IMR-90 (cell line): ENCODE results near the gene RBM39. TPM values are rescaled to one million over a fixed set of nuclear protein-coding genes. Genes with fewer than 3 reads are reported as not detected.

Experiments used
- ATAC-seq: fragments of 200-7000 bp; cut with Tn5 transposase; 2 replicates; pipeline ENCODE4 v1.9.1; 2020; ENCODE audit warnings: low read depth, mild to moderate bottlenecking, moderate library complexity
- BruUV-seq: library from RNA; stranded (reverse); fragments of 400-500 nt; replicated peaks from 2 replicates; lab custom pipeline; 2021; lab: Mats Ljungman, UMichigan
- CTCF ChIA-PET: fragments of 300-600 bp; formaldehyde crosslinking; extraction: SDS; loops from one replicate; lab custom pipeline; 2021; ENCODE audit warnings: antibody characterized with exemption; lab: Yijun Ruan, JAX
- POLR2A ChIA-PET: fragments of 300-600 bp; sonication (Branson Sonifier 250); formaldehyde crosslinking; loops from one replicate; lab custom pipeline; 2022; ENCODE audit warnings: antibody characterized with exemption; ENCODE audit not compliant: unreplicated experiment; lab: Charles Lee
- DNase-seq: peaks from one replicate; pipeline ENCODE4 v3.0.0; 2013
- H2AFZ ChIP-seq: replicated peaks from 2 replicates; pipeline ENCODE3; 2013; ENCODE audit warnings: low read length, mild to moderate bottlenecking; ENCODE audit not compliant: poor library complexity
- H2AK5ac ChIP-seq: 2 replicates; pipeline ENCODE4 v1.6.1; 2013; ENCODE audit warnings: low read depth, low read length, inconsistent platforms
- H2AK9ac ChIP-seq: replicated peaks from 2 replicates; pipeline ENCODE3; 2013; ENCODE audit warnings: mild to moderate bottlenecking, low read depth, low read length, moderate library complexity; ENCODE audit not compliant: poor library complexity
- H2BK120ac ChIP-seq: 2 replicates; pipeline ENCODE4 v1.6.1; 2013; ENCODE audit warnings: low read depth, low read length, inconsistent platforms
- H2BK15ac ChIP-seq: 3 replicates; pipeline ENCODE4 v1.6.1; 2013; ENCODE audit warnings: low read depth, low read length, inconsistent platforms
- H2BK20ac ChIP-seq: 2 replicates; pipeline ENCODE4 v1.6.1; 2013; ENCODE audit warnings: low read depth, mild to moderate bottlenecking, inconsistent platforms, low read length, moderate library complexity
- H2BK5ac ChIP-seq: 2 replicates; pipeline ENCODE4 v1.6.1; 2013; ENCODE audit warnings: mild to moderate bottlenecking, low read depth, low read length, inconsistent platforms; ENCODE audit not compliant: poor library complexity, severe bottlenecking
- H3K14ac ChIP-seq: replicated peaks from 2 replicates; pipeline ENCODE4 v1.6.1; 2013; ENCODE audit warnings: low read depth, low read length, inconsistent platforms
- H3K18ac ChIP-seq: 2 replicates; pipeline ENCODE4 v1.6.1; 2013; ENCODE audit warnings: low read depth, low read length, control low read depth
- H3K23ac ChIP-seq: 2 replicates; pipeline ENCODE4 v1.6.1; 2013; ENCODE audit warnings: low read depth, low read length, inconsistent platforms
- H3K27ac ChIP-seq: 2 replicates; pipeline ENCODE4 v1.5.1; 2013; ENCODE audit warnings: mild to moderate bottlenecking, control low read depth, low read length; ENCODE audit not compliant: insufficient read depth
- H3K27me3 ChIP-seq: 2 replicates; pipeline ENCODE4 v1.6.1; 2013; ENCODE audit warnings: low read length; ENCODE audit not compliant: control insufficient read depth, insufficient read depth
- H3K36me3 ChIP-seq: 2 replicates; pipeline ENCODE4 v1.6.1; 2013; ENCODE audit warnings: low read length, mixed read lengths; ENCODE audit not compliant: control insufficient read depth, insufficient read depth
- H3K4ac ChIP-seq: 2 replicates; pipeline ENCODE4 v1.6.1; 2013; ENCODE audit warnings: low read depth, low read length, inconsistent platforms
- H3K4me1 ChIP-seq: 2 replicates; pipeline ENCODE4 v1.6.1; 2013; ENCODE audit warnings: low read length, mixed read lengths; ENCODE audit not compliant: control insufficient read depth, insufficient read depth
- H3K4me2 ChIP-seq: 2 replicates; pipeline ENCODE4 v1.6.1; 2013; ENCODE audit warnings: low read depth, mild to moderate bottlenecking, control low read depth, low read length, moderate library complexity
- H3K4me3 ChIP-seq: 2 replicates; pipeline ENCODE4 v1.5.1; 2013; ENCODE audit warnings: low read depth, mild to moderate bottlenecking, control low read depth, low read length, moderate library complexity; ENCODE audit not compliant: insufficient read depth
- H3K56ac ChIP-seq: 2 replicates; pipeline ENCODE4 v1.6.1; 2013; ENCODE audit warnings: low read length, inconsistent platforms; ENCODE audit not compliant: insufficient read depth; ENCODE audit errors: extremely low read depth
- H3K79me1 ChIP-seq, 2 experiments: 2 replicates each; pipeline ENCODE4 v1.6.1; 2013; ENCODE audit warnings: low read length in 2 of 2, inconsistent platforms in 1 of 2, low read depth in 1 of 2
- H3K9ac ChIP-seq: 2 replicates; pipeline ENCODE4 v1.6.1; 2013; ENCODE audit warnings: low read depth, low read length, control low read depth
- H3K9me1 ChIP-seq: 2 replicates; pipeline ENCODE4 v1.6.1; 2013; ENCODE audit warnings: low read length, inconsistent platforms; ENCODE audit not compliant: insufficient read depth
- H3K9me3 ChIP-seq: 2 replicates; pipeline ENCODE4 v1.6.1; 2013; ENCODE audit warnings: low read length; ENCODE audit not compliant: control insufficient read depth, insufficient read depth
- H4K20me1 ChIP-seq: 2 replicates; pipeline ENCODE4 v1.6.1; 2013; ENCODE audit warnings: low read length, inconsistent platforms; ENCODE audit not compliant: insufficient read depth
- H4K5ac ChIP-seq: 2 replicates; pipeline ENCODE4 v1.6.1; 2013; ENCODE audit warnings: mild to moderate bottlenecking, low read depth, low read length, control low read depth
- H4K8ac ChIP-seq, 2 experiments: 2 replicates each; pipeline ENCODE4 v1.6.1; 2013; ENCODE audit warnings: low read depth in 2 of 2, low read length in 2 of 2, control low read depth in 1 of 2, inconsistent platforms in 1 of 2
- H4K91ac ChIP-seq: 2 replicates; pipeline ENCODE4 v1.6.1; 2013; ENCODE audit warnings: low read depth, low read length, inconsistent platforms; ENCODE audit not compliant: insufficient read depth
- BHLHE40 ChIP-seq: fragments of 150-350 bp; IDR thresholded peaks from 2 replicates; pipeline ENCODE4 v1.6.1; 2016; ENCODE audit warnings: mild to moderate bottlenecking, low read depth, low read length
- CEBPB ChIP-seq: IDR thresholded peaks from 2 replicates; pipeline ENCODE4 v1.6.1; 2012; ENCODE audit warnings: low read depth, low read length, improper control_type of control experiment
- CHD1 ChIP-seq: IDR thresholded peaks from 2 replicates; pipeline ENCODE4 v1.6.1; 2012; ENCODE audit warnings: low read depth, low read length, improper control_type of control experiment
- CTCF ChIP-seq: conservative IDR thresholded peaks from 2 replicates; pipeline ENCODE4 v1.5.1; 2012; ENCODE audit warnings: mild to moderate bottlenecking, low read depth, low read length, improper control_type of control experiment
- FOS ChIP-seq: fragments of 150-350 bp; IDR thresholded peaks from 2 replicates; pipeline ENCODE4 v1.6.1; 2016; ENCODE audit warnings: low read depth, low read length
- MAFK ChIP-seq: IDR thresholded peaks from 2 replicates; pipeline ENCODE4 v1.6.1; 2012; ENCODE audit warnings: low read depth, low read length, improper control_type of control experiment
- MAZ ChIP-seq: IDR thresholded peaks from 2 replicates; pipeline ENCODE4 v1.6.1; 2012; ENCODE audit warnings: low read depth, mild to moderate bottlenecking, low read length, improper control_type of control experiment, moderate library complexity, borderline replicate concordance
- NFE2L2 ChIP-seq: fragments of 150-350 bp; IDR thresholded peaks from 2 replicates; pipeline ENCODE4 v1.6.1; 2016; ENCODE audit warnings: low read depth, mild to moderate bottlenecking, low read length
- POLR2A ChIP-seq: IDR thresholded peaks from 2 replicates; pipeline ENCODE4 v1.6.1; 2012; ENCODE audit warnings: mild to moderate bottlenecking, low read depth, low read length
- RAD21 ChIP-seq: IDR thresholded peaks from 2 replicates; pipeline ENCODE4 v1.6.1; 2012; ENCODE audit warnings: low read length, improper control_type of control experiment
- RCOR1 ChIP-seq: IDR thresholded peaks from 2 replicates; pipeline ENCODE4 v1.6.1; 2012; ENCODE audit warnings: mild to moderate bottlenecking, low read length, improper control_type of control experiment; ENCODE audit not compliant: insufficient replicate concordance
- RFX5 ChIP-seq: IDR thresholded peaks from 2 replicates; pipeline ENCODE4 v1.8.0; 2012; ENCODE audit warnings: low read depth, mild to moderate bottlenecking, low read length, moderate library complexity
- USF2 ChIP-seq: fragments of 150-350 bp; IDR thresholded peaks from 2 replicates; pipeline ENCODE4 v1.6.1; 2017; ENCODE audit warnings: mild to moderate bottlenecking, antibody characterized with exemption, low read length, low read depth
- WGBS, 2 experiments: methylation state at CpG; one replicate each; pipeline versions ENCODE4 v1.1.5 to v1.1.7; 2013; ENCODE audit warnings: missing lambda C conversion rate in 2 of 2; ENCODE audit not compliant: insufficient read length in 1 of 2; ENCODE audit errors: extremely low coverage in 2 of 2; 5-methylcytosine and 5-hydroxymethylcytosine counted together
- dilution Hi-C: fragments of 300-500 bp; cut with HindIII; formaldehyde crosslinking; loops from one replicate; pipeline ENCODE4 v1.14.3; 2018; ENCODE audit warnings: low sequenced_read_pairs; ENCODE audit not compliant: unreplicated experiment
- in situ Hi-C: fragments of 300-500 bp; cut with MboI; formaldehyde crosslinking; loops from 3 replicates; pipeline ENCODE4 v1.14.3; 2019; ENCODE audit warnings: low sequenced_read_pairs, inconsistent platforms, mixed read lengths
- intact Hi-C: fragments of 100-400 bp; cut with micrococcal nuclease; formaldehyde crosslinking; loops from 2 replicates; pipeline ENCODE4 v1.10.0; 2022
- polyA plus RNA-seq, 3 experiments: library from polyadenylated mRNA; depleted of rRNA; stranded (reverse); fragments of >200 nt; gene quantifications; 2 replicates each; pipeline ENCODE4 v1.2.3, GENCODE V29; 2012; ENCODE audit warnings: low replicate concordance in 1 of 3
- total RNA-seq: library from RNA; depleted of rRNA; stranded (reverse); fragments of >200 nt; gene quantifications from 2 replicates; pipeline ENCODE4 v1.2.3, GENCODE V29; 2012
- TF ChIP-seq, protein P1 (sequence below): fragments of 150-350 bp; IDR thresholded peaks from 2 replicates; pipeline ENCODE4 v1.6.1; 2016; ENCODE audit warnings: low read depth, mild to moderate bottlenecking, low read length, moderate library complexity, borderline replicate concordance

RBM39 gene
- total and polyA plus RNA-seq, 2 of the 4 experiments (the other 2 are of a cell fraction), result 106 to 166 TPM

- H2BK5ac ChIP-seq, result no peak overlapping the region
- peak overlapping the region; percentile 52 for H3K4ac ChIP-seq
- ChIA-PET POLR2A (no interaction called here), CTCF (no interaction called here)
- H2AK5ac ChIP-seq, result peak overlapping the region; percentile 22; the same call in 1 of the 2 replicates
- H2AFZ ChIP-seq, result peak overlapping the region; percentile 94
- no peak overlapping the region for H2BK15ac ChIP-seq
- H2AK9ac ChIP-seq, result peak overlapping the region; percentile 97
- H3K18ac ChIP-seq, result no peak overlapping the region
- BruUV-seq, result no TSS peak
- H4K20me1 ChIP-seq, result peaks cover 17% of the 10 kb centered on the region
- DNase-seq (no peak), ATAC-seq (peak; percentile 40)
- H3K14ac ChIP-seq, result peak overlapping the region; percentile 87
- H3K4me2 ChIP-seq, result peak overlapping the region; percentile 98
- no peak overlapping the region for H2BK20ac ChIP-seq
- peaks cover 25% of the 10 kb centered on the region for H3K36me3 ChIP-seq
- H3K9me3 ChIP-seq, result no peaks in the 10 kb centered on the region
- 2% methylated on average over 21 of the region's 37 CpGs; no CpG with 5 or more reads in 1 of the 2 experiments for WGBS, 2 experiments
- peak overlapping the region; percentile 54 for H4K91ac ChIP-seq
- H3K79me1 ChIP-seq, result peaks cover 26 to 66% of the 10 kb centered on the region in 2 experiments
- peak overlapping the region; percentile 95 for H3K23ac ChIP-seq
- H3K27me3 ChIP-seq, result no peaks in the 10 kb centered on the region
- H4K5ac ChIP-seq, result peak overlapping the region; percentile 35
- peak overlapping the region; percentile 13; the same call in 1 of the 2 replicates for H3K56ac ChIP-seq
- peaks cover 11% of the 10 kb centered on the region for H3K9me1 ChIP-seq
- peaks cover 5% of the 10 kb centered on the region for H3K4me1 ChIP-seq
- in situ Hi-C loops (no loop called here), dilution Hi-C loops (no loop called here), intact Hi-C loops (loop anchor here (2.0 to 5.0 kb wide), 2 partner anchors 186 to 254 kb away; partner anchors contain the start of gene SCAND1)
- peak overlapping the region; percentile 86 to 90 for H4K8ac ChIP-seq
- peak overlapping the region; percentile 14; the same call in 1 of the 2 replicates for H2BK120ac ChIP-seq
- peak overlapping the region; percentile 44 for H3K9ac ChIP-seq
- H3K27ac ChIP-seq, result peak overlapping the region; percentile 22
- H3K4me3 ChIP-seq, result peak overlapping the region; percentile 73
- no peak for TF ChIP-seq POLR2A
- TF ChIP-seq, protein P1, sequence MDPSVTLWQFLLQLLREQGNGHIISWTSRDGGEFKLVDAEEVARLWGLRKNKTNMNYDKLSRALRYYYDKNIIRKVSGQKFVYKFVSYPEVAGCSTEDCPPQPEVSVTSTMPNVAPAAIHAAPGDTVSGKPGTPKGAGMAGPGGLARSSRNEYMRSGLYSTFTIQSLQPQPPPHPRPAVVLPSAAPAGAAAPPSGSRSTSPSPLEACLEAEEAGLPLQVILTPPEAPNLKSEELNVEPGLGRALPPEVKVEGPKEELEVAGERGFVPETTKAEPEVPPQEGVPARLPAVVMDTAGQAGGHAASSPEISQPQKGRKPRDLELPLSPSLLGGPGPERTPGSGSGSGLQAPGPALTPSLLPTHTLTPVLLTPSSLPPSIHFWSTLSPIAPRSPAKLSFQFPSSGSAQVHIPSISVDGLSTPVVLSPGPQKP, result no peak
- TF ChIP-seq BHLHE40, result no peak
- TF ChIP-seq MAFK, result no peak
- no peak for TF ChIP-seq CHD1
- no peak for TF ChIP-seq CTCF
- no peak for TF ChIP-seq NFE2L2
- no peak for TF ChIP-seq MAZ
- no peak for TF ChIP-seq RCOR1
- TF ChIP-seq RAD21, result no peak
- no peak for TF ChIP-seq USF2
- TF ChIP-seq RFX5, result no peak
- TF ChIP-seq CEBPB, result no peak
- TF ChIP-seq FOS, result no peak
Observed at GRCh38 chr20:35698298-35699126, 43.5 kb downstream of the RBM39 start.
